Head of caudate nucleus (tissue), 42 donors: ENCODE results near the gene AOC1.
A peak's percentile ranks its signal among the peaks of the same experiment; 100 is the strongest.
"Not testable (repeated sequence)": the region's sequence is repeated elsewhere in the genome, so short reads cannot be mapped to it uniquely, and the experiment has no call there.

Source experiments
- DNase-seq, 42 donors: peaks; one replicate each; pipeline versions ENCODE4 v3.0.0 to v3.0.0-alpha.2; 2020 to 2021; ENCODE audit warnings: mixed read lengths in 7 of 42
- intact Hi-C: fragments of 100-400 bp; cut with DNase I; formaldehyde crosslinking; loops from one replicate; pipeline ENCODE4 v1.15.0; 2022

Gene AOC1, protein sequence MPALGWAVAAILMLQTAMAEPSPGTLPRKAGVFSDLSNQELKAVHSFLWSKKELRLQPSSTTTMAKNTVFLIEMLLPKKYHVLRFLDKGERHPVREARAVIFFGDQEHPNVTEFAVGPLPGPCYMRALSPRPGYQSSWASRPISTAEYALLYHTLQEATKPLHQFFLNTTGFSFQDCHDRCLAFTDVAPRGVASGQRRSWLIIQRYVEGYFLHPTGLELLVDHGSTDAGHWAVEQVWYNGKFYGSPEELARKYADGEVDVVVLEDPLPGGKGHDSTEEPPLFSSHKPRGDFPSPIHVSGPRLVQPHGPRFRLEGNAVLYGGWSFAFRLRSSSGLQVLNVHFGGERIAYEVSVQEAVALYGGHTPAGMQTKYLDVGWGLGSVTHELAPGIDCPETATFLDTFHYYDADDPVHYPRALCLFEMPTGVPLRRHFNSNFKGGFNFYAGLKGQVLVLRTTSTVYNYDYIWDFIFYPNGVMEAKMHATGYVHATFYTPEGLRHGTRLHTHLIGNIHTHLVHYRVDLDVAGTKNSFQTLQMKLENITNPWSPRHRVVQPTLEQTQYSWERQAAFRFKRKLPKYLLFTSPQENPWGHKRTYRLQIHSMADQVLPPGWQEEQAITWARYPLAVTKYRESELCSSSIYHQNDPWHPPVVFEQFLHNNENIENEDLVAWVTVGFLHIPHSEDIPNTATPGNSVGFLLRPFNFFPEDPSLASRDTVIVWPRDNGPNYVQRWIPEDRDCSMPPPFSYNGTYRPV

DNA sequence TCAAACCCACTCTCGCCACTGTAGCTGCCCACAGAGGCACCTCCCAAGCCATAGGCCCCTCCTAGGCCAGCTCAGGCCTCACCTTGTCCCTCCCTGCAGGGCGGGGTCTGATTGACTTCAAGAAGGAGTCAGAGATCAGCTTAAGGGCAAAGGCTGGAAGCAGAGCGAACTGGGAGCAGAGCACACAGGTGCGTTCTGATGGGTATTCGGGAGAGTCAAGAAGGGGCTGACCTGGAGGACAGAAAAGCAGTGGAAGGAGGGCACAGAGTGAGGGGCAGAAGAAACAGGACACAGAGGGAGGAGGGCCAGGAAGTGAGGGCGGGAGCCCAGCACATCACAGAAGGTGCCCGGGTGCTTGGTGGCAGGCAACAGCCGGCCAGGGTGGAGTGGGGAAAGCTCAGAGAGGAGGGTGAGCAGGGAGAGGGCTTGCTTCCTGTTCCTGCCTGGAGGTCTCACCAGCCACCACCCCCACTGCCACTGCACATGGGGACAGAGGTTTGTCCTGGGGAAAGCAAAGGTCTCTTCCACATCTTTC, at the start of gene AOC1:
AOC1 (plus strand) TSS at position 147 of the 535 bp plus-strand sequence. CDS start 3,954 bp downstream, outside the sequence.
- intact Hi-C loops, result no loop called here
- DNase-seq, result peak in 1 of 42 donors; percentile 17

DNA sequence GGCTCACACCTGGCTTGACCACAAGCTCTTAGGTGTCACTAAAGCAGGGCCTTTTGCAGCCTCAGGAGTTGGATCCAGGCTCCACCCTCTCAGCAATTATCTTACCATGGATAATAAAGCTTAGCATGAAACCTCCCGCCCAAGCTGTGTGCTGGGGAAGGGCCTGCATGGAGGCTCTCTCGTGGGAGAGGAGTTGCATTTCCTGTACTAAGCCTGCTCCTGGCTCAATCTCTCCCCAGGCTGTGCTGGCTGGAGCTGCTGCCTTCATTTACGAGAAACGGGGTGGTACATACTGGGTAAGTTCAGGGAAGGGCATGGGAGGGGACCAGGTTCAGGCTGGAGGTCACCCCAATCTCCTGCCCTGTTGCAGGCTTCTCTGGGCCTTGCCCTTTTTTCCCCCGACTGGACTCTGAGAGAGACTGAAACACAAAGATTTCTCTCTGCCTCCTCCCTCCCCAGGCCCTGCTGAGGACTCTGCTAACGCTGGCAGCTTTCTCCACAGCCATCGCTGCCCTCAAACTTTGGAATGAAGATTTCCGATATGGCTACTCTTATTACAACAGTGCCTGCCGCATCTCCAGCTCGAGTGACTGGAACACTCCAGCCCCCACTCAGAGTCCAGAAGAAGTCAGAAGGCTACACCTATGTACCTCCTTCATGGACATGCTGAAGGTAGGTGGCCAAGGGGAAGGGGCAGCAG, 49.0 kb upstream of the AOC1 start:
- intact Hi-C loops, result no loop called here
- DNase-seq, result no peak

DNA sequence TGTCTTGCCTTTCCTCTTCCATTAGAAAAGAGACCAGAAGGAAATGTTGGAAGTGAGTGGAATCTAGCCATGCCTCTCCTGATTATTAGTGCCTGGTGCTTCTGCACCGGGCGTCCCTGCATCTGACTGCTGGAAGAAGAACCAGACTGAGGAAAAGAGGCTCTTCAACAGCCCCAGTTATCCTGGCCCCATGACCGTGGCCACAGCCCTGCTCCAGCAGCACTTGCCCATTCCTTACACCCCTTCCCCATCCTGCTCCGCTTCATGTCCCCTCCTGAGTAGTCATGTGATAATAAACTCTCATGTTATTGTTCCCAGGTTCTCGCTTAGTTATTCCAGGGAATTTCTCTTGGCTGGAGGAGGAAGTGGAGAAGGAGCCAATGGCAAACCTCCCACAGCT, 47.5 kb upstream of the AOC1 start:
- intact Hi-C loops, result no loop called here
- no peak for DNase-seq

DNA sequence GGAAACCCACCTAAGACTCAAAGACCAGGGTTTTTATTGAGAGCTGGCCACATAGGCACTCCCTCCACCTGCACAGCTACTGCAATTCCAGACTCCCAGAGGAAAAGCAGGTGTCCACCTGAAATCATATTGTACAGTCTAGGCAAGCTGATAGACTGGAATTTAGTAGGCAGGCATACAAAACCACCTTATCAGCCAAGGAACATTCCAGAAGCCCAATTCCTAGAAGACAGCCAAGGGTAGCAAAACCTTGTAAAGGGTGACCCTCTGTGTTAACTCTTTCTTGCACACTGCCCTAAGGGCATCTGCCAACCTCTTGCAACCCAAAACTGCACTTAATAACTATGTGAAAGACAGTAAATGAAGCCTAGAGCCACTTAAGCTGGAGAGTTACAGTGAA, 46.5 kb upstream of the AOC1 start:
- intact Hi-C loops, result no loop called here
- DNase-seq, result no peak

DNA sequence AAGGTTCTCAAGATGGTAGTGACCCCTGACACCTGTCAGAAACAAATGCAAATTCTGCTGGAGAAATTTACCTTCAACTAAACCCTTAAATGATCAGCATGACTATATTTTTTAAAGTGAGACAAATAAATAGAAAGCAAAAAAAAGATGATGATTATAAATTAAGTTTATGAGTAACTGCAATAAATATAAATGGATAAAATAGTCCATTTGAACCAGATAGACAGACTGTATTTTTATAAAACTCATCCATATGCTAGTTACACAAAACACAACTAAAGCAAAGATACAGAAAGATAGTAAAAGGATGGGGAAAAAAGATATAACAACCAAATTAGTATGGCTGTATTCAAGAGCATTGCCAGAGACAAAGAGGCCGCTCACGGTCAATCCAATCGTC, 45.9 kb upstream of the AOC1 start:
- intact Hi-C loops, result no loop called here
- DNase-seq, result no peak

DNA sequence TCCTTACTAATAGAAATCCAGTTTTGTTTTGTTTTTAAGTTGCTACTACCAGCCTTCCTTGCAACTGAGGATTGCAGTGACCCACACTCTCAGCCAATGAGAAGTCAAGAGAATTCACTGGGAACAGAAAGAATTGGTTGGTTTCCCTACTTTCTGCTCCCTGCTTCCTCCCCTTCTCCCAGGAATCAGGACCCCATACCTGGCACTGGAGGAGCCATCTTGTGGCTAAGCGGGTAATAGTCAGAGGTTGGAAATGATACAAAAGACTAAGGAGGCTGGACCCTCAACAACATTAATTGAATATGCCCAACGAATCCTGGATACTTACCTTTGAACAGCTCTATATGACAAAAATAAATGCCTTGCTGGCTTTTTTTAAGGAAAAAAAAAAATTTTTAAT, 45.5 kb upstream of the AOC1 start:
- DNase-seq, result no peak
- intact Hi-C loops, result no loop called here

DNA sequence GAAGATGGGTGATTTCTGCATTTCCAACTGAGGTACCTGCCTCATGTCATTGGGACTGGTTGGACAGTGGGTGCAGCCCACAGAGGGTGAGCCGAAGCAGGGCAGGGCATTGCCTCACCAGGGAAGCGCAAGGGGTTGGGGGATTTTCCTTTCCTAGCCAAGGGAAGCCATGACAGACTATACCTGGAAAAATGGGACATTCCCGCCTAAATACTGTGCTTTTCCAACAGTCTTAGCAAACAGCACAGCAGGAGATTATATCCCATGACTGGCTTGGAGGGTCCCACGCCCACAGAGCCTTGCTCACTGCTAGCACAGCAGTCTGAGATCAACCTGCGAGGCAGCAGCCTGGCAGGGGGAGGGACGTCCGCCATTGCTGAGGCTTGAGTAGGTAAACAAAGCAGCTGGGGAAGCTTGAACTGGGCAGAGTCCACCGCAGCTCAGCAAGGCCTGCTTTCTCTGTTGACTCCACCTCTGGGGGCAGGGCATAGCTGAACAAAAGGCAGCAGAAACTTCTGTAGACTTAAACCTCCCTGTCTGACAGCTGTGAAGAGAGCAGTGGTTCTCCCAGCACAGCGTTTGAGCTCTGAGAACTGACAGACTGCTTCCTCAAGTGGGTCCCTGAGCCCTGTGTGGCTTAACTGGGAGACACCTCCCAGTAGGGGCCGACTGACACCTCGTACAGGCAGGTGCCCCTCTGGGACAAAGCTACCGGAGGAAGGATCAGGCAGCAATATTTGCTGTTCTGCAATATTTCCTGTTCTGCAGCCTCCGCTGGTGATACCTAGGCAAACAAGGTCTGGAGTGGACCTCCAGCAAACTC, 44.5 kb upstream of the AOC1 start:
- DNase-seq, intact Hi-C loops: not testable (repeated sequence)

DNA sequence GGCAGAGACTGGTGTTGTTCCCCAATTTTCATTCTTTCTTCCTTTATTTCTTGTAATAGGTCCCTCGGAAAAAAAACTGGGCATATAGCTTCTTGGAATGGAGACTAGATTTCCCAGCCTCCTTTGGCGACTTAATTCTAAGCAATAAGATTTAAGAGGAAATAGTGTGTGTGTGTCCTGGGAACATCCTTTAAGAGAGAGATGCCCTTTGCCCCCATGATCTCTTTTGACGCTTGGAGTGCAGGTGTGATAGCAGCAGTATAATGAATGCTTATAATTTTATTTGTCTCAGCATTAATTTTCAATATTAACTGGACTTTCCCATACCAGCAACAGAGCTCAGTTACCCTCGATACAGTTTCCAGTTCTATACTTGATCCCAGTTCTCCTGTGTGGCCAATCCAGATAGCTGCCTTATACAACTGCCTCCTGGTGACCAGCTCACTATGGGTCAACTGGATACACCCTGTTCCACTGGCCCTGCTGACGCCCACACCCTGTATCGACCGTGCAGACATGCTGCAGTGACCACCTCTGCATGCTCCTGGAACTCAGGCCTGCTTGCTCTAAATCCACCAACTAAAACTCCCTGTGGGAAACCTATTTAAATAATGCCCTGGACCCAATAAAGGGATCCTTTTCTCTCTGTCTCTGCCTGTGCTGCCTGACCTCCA, 37.9 kb upstream of the AOC1 start:
- intact Hi-C loops, result no loop called here
- no peak for DNase-seq

DNA sequence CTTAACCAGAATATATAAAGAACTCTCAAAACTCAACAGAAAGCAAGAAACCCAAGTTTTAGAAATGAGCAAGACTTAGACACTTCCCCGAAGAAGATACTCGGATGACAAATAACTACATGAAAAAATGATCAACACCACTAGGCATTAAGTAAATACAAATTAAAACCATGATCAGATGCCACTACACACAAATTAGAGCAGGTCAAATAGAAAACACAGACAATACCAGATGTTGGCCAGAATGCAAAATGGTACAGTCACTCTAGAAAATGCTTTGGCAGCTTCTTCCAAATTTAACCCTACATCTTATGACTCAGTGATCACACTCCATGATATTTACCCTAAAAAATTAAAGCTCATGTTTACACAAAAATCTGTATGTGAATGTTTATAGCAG, 33.3 kb upstream of the AOC1 start:
- intact Hi-C loops, result no loop called here
- DNase-seq, result no peak

DNA sequence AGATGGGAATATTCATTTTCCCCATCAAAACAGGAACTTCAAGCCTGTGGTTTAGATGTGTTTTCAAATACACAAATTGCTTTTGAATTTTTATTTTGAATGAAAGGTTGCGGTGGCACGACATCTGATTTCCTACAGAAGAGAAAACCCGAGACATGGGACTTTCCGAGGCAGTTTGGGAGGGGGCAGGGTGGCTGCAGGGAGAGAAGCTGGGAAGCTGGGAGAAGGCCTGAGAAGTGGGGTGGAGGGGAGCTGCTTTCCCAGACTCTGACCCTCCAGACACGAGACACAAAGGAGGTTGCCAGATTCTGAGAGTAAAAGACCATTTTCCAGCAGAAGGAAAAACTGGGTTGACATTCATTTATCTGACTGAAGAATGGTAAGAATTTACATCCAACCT, 32.2 kb upstream of the AOC1 start:
- DNase-seq, result no peak
- intact Hi-C loops, result no loop called here

DNA sequence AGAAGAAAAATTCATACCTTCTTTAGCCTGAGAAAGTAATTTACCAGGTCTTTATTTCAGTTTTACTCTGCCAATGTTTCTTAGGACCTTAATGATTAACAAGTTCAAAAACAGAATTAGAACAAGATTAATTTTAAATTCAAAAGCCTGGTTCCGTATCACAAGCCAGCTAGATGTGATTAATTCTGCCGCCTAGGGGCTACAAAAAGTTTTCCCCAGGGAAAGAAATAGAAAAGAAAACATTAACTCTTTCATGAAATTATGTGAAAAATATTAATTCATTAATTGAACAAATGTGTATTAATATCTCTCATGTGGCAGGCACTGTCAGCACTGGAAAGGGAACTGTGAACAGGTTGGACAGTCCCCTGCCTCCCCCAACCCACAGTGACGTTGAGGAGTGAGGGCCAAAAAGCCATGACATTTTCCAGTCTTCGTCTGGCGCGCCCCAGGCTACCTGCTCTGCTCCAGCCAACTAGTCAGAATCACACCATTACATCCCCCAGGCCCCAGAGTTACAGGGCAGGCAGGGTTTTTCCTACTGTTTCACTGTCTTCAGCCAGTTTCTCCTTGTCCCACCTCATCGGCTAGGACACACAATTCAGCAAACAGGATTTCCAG, 31.6 kb upstream of the AOC1 start:
- DNase-seq, result no peak

DNA sequence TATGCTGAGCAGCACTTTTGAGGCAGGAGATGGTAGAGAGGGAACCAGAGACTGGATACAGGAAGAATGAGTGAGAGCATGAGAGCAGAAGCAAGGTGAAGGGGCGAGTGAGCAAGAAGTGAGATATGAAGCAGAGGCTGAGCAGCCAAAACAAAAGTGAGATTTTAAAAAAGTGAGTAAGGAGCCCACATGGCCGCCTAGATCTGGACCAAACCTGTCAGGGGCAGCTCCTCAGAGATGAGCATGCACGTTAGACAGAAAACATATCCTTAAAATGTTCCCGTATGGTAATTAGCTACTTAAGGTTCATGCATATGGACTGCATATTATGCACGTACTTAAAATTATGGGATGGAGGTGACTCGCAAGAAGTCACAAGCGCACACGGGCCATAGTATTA, 29.3 kb upstream of the AOC1 start:
- no peak for DNase-seq
- intact Hi-C loops, result no loop called here

More for the DNA sequence above, 31.6 kb upstream of the AOC1 start:
- intact Hi-C loops, result no loop called here

DNA sequence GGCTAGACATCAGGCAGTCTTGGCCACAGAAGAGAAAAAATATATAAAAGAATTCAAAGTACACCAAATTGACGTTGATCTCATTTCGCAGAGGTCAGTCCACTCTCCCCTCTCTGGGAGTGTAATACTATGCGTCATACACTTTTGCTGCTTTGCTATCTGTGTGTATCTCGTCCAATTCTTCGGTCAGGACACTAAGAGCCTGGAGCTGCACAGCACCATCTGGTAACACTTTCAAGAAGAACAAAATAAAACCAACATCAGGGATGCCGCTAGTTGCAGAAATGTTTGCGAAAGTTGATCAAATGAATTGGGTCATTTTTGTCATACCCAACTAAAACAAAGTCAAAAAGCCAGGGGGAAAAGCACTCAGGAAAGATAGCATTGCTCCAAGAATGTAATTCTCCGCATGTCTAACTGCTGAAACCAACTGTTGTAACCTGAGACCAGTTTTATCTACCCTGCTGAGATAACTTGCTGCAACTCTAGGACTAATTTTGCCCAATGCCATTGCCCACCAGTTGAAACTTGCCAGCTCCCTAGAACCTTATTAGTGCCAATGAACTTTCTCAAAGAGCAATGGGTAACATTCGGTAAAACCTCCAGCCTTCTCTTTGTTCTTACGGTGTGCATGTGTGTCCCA, 28.7 kb upstream of the AOC1 start:
- no peak for DNase-seq
- intact Hi-C loops, result no loop called here

DNA sequence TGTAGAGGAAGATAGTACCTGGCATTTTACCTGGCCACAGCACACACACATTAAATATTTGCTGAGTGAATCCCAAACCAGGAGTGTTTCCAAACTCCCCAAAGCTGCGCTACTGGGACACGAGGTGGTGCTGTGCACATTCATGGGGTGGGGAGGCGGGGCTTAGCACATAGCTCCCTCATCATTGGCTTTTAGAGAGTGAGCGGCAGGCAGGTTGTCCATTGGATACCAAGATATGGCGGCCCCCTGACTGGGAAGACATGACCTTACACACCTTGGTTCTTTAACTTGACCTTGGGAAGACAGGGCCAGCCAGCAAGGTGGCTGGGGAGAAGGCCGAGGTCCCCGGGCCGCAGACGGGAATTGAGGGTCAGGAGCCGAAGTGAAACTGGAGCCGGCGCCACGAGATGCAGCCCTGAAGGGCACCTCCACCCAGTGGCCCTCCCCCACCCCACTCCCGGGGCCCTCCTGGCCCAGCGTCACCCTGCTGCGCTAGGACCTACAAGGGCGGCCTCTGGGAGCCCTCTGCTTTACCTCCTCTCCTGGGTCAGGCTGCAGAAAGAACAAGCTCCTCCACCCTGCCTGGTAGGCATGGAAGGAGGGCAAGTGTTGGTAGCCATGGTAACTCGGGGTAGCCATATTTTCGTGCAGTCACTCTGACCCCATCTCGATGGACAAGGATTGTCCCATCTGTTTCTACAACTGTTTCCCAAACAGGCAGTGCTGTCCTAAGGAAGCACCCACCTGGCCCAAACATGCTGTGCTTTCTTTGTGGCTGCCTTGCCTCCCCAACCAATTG, 27.7 kb upstream of the AOC1 start:
- no peak for DNase-seq

DNA sequence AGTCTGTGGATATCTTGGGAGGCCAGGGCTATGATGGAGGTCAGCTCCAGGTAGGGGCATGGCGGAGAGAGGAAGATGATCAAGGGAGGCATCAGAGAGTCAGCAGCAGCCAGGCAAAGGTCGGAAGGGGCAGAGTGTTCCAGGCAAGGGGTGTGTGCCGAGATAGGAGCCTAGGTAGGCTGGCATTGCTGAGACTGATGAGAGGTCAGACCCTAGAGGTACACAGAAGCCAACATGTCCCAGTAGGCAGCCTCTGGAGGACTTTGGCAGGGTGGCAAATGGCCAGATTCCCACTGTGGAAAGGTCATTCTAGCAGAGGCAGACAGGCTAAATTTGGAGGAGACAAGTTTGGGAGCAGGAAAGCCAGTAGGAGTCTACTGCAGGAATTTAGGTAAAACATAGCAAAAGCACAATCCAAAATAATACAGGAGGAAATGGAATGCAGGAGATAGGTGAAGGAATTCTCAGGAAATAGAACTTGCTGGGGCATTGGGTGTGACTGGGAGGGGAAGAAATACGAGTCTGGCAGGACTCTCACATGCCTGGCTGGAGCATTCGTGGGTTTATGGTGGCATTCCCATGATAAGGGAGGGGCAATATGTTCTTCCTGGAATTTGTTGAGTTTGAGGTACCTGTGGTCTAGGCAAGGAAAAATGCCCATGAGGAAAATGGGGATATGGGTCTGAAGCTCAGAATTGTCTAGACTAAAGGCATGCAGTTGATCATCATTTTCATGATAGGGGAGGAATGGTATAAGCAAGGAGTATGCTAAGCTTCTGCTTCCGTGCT, 26.1 kb upstream of the AOC1 start:
- no peak for DNase-seq
- intact Hi-C loops, result no loop called here

More for the DNA sequence above, 27.7 kb upstream of the AOC1 start:
- intact Hi-C loops, result no loop called here

DNA sequence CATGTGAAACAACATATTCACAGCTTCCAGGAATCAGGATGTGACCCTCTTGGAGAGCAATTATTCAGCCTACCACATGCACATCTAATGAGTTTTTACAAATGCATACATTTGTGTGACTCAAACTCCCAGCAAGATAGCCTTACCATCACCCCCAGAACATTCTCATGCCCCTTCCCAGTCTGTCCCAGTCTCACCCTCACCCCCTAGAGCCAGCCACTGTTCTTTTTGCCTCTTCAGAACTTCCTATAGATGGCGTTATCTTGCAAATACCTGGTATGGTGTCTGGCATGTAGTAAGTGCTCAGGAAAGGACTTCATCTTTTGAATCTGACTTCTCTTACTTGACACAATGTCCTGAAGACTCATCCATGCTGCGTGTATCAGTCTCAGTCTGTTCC, 23.9 kb upstream of the AOC1 start:
- DNase-seq, result no peak
- intact Hi-C loops, result no loop called here
